ENCODE measurements around the gene SLC2A9.
"Not testable (repeated sequence)": the region's sequence is repeated elsewhere in the genome, so short reads cannot be mapped to it uniquely, and the experiment has no call there.

Gene SLC2A9

DNA sequence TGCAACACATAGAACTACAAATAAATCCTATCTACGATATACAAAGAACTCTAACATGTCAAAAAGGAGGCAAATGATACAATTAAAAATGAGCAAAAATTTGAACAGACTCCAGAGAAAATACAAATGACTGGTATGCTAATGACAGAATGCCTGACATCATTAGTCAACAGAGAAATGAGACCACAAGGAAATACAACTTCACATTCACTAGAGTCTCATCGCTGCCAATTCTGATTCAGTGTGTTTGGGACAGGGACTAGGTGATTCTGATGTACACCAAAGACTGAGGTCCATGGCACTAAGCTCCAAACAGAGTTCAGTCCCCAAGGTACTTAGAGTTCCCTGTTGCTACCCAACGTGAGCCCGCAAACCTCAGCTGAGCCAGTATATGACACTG, 23.4 kb downstream of the SLC2A9 start:
- DNase-seq (ENCODE audit: low read depth in 3 of 3, low spot score in 1 of 3) = no peak

DNA sequence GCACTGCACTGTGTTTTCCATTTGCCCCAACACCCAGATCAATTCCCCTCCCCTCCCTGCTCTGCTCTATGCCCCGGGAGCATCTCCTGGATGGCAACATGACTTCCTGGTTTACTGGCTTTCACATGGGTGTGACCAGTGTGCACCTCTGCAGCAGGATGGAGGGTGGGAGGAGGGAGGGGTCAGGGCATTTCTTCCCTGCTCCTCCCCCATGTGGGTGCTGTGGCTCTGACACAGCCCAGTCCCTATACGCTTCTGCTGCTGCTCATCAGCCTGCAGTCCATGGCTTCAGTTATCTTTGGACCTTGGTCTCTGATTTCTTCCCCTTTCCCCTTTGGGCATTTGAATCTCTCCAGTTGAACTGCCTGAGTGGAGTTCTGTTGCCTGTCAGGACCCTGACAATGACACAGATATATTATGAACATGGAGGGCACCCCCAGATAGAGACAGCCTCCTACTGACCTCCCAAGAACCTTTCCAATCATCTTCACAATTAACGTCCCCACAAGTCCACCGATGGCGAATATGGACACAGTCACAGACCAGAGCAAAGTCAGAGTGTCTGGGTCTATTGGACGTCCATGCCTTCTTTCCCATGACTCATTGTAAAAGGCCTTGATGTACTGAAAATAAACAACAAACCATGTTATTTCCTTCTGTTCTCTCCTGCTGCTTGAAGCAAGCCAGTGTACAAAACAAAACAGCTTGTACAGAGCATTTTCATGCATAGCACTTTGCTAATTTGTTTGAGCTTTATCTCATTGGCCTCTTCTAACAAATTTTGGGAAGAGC, 24.8 kb downstream of the SLC2A9 start:
- DNase-seq (ENCODE audit: low read depth in 3 of 3, low spot score in 1 of 3) = no peak

DNA sequence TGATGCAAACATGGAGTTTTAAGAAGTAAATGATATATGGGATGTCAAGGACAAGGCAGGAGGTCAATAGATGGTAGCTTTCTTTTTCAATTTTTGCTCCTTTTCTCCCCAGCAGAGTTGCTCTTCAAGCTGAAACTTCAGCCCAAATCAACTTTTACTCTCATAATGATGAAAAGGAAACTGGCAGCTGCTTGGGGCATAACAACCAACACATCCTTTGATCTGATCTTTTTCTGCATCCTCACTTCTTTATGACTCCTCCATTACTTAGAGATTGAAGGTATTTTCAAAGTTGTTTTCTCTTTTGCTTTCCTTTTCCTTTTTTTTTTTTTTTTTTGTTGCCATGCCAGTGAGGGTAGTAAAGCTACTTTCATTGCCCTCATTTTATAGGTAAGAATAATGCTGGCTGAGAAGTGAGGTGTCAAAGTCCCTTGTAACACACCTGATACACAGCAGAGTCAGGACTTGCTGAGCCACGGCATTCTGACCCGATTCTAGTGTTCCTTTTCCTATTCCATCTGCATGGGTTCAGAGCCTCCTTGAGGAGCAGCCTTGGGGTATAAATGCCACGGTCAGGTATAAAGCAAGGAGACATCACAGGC, 26.9 kb downstream of the SLC2A9 start:
- no peak for DNase-seq (ENCODE audit: low read depth in 3 of 3, low spot score in 1 of 3)

DNA sequence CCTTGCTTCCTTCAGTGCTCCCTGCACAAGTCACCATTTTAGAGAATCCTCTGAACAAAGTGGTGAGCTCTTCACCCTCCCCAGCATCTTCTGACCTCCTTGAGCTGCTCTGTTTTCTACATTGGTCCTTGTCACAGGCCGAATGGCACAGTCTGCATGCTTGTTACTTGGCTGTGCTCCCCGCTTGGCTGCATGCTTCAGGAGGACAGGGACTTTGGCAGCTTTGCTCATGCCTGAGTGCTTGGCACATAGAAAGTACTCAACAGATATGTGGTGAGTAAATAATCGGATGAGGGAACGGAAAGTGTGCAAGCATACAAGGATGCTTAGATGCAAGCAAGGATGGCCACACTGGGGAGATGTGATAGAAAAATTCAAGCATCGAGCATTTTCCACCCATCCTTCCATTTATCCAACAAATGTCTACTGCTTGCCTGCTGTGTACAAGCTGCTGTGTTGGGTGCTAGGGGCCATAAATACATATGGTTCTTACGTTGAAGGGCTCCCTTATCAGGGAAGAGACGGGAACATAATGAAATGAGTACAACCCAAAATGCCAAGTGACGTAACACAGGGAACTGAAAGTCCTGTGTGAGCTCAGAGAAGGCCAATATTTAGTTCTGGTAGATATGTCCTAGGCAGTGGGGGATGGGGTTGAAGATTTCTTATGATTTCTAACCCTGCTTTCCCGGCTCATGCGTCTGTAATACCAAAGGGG, 31.2 kb downstream of the SLC2A9 start:
- no peak for DNase-seq (ENCODE audit: low read depth in 3 of 3, low spot score in 1 of 3)

DNA sequence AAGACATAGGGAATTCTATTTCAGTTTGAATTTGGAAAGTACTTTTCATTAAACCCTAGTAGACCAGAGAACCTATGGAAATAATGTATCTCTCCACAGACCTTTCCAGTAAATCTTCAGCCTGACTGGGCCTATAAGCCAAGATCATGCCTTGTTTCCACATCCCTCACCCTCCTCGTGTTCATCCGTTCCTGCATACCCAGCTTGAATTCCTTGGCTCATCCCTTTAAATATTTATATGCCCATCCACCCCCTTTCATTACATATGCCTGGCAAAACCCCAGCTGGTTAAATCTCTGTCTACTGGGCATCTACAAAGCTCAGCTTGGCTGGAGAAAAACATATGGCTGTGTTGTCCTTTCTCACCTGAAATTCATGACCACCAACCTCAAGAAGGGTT, 32.4 kb downstream of the SLC2A9 start:
- DNase-seq (ENCODE audit: low read depth in 3 of 3, low spot score in 1 of 3) = no peak

DNA sequence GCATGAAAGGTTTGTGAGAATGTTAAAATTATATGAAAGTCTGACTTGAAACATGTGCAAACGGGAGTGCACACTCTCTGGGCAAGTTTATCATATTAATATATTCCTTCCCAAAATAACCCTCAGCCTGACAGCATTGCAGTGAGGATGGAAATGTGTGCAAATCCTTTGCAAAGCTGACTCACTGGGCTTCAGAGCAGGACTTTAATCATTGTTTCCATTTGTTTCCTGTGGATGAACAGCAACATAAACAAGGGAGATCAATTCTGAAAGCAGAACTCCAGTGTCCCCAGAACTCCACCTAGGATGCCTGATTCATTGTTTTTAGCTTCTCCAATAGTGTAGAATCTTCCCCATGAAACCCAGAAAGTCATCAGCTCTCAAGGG, 32.9 kb downstream of the SLC2A9 start:
- DNase-seq (ENCODE audit: low read depth in 3 of 3, low spot score in 1 of 3) = no peak

DNA sequence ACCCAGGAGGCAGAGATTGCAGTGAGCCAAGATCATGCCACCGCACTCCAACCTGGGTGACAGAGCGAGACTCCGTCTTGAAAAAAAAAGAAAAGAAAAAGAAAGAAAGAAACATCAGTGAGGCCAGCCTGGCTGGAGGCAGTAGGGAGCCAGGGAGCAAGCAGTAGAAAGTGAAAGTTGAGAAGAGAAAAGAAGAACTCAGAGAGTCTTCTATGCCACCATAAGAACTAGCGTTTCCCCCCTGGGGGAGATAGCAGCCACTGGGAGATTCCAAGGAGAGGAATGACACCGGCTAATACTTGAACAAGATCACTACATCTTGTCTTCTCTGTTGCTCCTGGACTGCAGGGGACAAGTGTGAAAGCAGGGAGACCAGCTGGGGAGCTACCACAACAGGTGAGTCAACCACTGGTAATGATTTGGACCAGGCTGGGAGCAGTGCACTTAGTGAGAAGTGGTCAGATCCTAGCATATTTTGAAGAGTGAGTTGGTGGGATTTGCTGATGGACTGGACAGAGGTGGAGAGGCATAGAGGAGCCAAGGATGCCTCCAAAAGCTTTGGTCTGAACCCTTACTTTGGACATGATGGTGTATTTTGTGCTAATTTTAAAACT, 33.4 kb downstream of the SLC2A9 start:
- DNase-seq (ENCODE audit: low read depth in 3 of 3, low spot score in 1 of 3) = no peak

DNA sequence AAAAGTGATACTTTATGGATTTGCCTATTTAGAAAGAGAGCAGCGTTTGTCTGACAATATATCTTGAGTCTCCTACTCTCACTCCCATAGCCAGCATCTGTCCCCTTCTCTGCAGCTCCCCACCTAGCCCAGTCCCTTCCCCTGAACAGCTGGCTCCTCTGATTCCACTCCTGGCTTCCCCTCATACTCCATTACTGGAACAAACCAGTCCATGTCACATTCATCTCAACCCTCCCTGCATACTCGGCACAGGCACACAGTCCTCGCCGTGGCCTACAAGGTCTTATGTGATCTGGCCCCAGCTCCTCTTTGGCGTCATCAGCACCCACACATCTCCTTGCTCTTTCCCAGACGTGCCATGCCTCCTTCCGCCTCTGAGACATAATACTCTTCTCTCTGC, 36.7 kb downstream of the SLC2A9 start:
- no peak for DNase-seq (ENCODE audit: low read depth in 3 of 3, low spot score in 1 of 3)

DNA sequence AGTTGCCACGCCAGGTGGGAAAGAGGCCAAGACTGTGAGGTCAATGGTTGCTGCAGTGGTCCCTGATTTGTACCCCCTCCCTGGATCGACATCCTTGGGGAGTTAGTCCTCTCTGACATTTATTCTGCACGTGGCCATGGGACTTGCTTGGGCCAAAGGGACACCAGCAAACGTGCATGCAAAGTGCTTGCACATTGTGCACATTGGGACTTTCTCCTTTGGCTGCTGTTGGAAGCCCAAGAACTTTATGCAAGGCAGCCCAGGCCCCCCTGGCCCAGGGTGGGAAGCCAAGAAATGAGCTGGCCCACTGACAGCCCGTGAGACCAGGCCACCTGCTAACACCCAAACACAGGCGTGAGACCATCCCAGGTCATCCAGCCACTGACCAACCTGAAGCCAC, 38.1 kb downstream of the SLC2A9 start:
- DNase-seq (ENCODE audit: low read depth in 3 of 3, low spot score in 1 of 3) = no peak

DNA sequence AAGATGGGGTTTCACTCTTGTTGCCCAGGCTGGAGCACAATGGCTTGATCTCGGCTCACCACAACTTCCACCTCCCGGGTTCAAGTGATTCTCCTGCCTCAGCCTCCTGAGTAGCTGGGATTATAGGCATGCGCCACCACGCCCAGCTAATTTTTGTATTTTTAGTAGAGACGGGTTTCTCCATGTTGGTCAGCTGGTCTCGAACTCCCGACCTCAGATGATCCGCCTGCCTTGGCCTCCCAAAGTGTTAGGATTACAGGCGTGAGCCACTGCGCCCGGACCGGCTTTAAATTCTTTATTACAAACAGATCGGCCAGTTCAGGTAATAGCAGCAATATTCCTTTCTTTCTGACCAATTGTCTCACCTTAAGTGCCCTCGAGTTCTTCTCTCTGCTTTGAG, 39.4 kb downstream of the SLC2A9 start:
- DNase-seq (ENCODE audit: low read depth in 3 of 3, low spot score in 1 of 3) = not testable (repeated sequence)

DNA sequence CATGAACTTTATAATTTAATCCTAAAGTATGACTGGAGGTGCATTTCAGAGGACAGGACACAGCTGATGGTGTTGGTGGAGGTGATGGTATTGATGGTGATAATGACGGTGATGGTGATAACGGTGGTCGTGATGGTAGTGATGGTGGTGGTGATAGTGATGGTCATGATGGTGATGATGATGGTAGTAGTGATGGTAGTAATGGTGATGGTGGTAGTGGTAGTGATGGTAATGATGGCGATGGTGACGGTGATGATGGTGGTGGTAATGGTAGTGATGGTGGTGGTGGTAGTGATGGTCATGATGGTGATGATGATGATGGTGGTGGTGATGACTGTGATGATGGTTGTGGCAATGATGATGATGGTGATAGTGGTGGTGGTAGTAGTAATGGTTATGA, 40.4 kb downstream of the SLC2A9 start:
- no peak for DNase-seq (ENCODE audit: low read depth in 3 of 3, low spot score in 1 of 3)

DNA sequence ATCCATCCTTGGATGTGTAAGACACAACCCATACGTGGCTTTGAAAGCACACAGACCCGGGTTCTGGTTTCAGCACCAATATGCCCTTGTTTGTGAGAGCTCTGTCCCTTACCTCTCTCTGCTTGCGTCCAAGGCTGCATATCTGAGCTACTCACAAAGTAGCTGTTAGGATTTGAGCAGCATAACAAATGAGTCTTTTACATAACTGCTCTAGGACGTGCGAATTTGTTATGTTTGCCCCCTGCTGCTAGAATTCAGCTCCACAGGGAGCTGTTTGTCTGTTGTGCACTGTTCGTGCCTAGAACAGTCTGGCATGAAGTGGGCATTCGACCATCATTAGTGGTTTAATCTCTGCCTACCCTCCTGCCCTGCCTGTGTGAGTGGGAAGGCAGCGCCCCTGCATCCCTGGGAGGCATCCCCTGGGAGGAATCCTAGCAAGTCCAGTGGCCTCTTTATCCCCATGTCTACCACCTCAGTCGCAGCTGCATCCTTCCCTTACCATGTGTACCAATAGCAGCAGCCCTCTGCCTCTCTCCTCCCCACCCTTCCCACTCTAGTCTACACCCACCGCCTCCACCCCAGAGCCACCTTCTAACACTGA, 42.1 kb downstream of the SLC2A9 start:
- no peak for DNase-seq (ENCODE audit: low read depth in 3 of 3, low spot score in 1 of 3)

DNA sequence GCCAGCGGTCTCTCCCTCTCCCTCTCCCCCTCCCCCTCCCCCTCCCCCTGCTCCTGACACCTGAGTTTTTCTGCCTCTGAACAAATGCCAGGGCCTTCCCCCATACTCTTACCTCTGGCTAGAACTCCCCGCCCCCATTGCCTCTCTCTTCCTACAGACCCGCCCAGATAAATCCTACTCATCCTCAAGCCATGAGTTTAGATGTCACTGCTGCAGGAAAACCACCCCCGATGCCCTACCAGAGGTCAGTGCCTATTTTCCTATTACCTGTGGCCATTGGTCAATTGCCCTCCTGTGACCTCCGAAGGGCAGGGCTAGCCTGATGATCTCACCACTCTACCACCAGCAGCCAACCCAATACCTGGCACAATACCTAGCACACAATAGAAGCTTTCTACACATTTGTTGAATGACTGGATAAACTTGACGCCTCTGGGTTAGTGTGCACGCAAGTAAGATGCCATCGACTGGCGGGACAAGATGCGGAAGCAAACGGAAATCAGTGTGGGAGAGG, 43.7 kb downstream of the SLC2A9 start:
- DNase-seq (ENCODE audit: low read depth in 3 of 3, low spot score in 1 of 3) = no peak

DNA sequence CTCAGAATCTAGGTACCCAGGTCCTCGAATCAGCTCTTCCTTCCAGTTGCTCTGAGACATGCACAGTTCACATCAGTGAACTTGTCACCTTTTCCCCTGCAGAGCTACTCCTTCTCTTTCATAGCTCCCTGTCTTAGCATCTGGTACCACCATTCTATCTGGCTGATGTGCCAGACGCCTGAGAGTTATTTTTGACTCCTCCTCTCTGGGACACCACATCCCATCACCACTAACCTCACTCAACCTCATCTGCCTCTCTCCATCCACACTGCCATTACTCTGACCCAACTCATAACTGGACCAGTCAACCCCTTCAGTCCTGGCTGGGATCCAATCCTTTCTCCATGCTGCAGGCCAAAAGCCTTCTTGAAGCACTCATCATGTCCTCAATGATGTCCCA, 44.5 kb downstream of the SLC2A9 start:
- DNase-seq (ENCODE audit: low read depth in 3 of 3, low spot score in 1 of 3) = no peak

DNA sequence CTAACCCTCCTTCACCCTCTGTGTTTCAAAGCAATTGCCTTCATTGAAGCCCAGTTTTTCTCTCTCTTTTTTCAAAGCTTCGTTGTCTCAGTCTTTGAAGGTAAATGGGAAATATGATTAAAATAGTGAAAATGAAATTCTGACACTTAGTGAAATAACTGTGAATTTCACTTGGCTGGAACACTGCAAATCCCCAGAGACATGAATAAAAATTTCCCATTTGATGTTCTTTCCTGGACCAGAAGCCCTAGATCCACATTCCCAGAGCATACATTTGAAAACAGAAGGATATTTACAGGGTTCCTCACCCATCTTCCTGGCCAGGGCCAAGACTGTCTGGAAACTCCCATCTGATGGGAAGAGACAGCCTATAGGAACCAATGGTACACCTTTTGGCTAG, 45.0 kb downstream of the SLC2A9 start:
- DNase-seq (ENCODE audit: low read depth in 3 of 3, low spot score in 1 of 3) = no peak

DNA sequence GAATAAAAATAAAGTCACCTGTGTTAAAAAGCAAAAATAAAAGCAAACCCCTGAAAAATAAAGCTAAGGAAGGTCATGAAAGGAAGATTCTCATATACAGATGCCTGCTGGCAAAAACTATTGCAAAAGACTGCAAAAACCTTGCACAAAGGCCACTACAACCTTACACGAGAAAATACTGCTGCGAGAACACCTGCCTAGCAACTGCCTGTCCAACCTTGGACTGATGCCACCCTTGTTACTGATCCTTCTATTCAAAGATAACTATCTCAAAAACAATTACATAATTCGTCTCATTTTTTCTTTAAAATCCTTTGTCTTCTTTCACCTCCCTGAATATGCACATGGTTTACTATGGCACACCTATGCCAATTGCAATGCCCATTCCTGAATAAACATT, 49.6 kb downstream of the SLC2A9 start:
- DNase-seq (ENCODE audit: low read depth in 3 of 3, low spot score in 1 of 3) = no peak

DNA sequence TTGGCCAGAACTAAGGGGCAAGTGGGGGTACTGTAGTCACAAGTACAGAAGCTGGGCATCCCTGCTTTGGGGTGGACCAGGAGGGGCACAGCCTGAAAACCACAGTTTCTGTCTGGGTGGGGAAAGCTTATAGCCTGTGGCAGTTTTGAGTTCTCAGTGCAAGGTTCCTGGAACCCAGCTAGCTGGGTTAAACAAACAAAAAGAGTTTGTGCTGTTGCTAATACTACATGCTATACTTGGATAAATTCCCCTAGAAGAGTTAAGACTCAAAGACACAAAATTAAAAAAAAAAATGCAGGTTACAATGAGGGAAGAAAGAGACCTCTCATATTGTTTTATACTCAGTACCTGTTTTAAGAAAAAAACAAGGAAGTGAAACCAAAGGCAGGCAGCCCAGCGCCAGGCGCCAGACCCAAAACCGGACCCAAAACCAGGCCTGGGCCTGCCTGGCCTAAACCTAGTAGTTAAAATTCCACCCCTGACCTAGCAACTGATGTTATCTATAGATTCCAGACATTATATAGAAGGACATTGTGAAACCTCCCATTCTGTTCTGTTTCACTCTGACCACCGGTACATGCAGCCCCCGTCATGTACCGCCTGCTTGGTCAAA, 50.8 kb downstream of the SLC2A9 start:
- DNase-seq (ENCODE audit: low read depth in 3 of 3, low spot score in 1 of 3) = no peak

DNA sequence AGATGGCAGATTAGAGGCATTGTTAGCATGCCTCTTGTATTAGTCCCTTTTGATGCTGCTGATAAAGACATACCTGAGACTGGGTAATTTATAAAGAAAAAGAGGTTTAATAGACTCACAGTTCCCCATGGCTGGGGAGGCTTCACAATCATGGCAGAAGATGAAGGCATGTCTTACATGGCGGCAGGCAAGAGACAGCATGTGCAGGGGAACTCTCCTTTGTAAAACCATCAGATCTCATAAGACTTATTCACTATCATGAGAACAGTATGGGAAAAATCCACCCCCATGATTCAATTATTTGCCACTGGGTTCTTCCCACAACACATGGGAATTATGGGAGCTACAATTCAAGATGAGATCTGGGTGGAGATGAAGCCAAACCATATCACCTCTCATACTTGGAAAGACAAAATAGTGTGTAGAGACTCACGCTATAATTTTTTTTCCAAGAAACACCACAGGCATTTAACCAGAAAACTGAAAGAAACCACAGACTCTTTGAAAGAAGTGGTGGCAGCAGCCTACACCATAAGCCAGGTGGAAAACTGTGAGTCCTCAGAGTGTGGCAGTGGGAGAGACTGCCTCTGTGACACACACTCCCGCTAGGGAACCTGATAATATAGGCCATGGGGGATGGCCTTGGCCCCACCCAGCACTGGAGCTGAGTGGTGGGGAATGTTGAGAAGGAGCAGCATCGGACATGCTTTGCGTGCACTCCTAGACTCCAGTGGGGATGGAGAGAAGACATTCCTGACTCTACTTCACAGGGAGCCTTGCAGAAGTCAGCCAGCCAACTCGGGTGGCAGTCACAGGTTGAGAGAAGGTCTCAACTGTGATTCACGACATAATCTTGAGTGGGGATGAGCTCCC, 51.5 kb downstream of the SLC2A9 start:
- DNase-seq (ENCODE audit: low read depth in 3 of 3, low spot score in 1 of 3) = no peak

DNA sequence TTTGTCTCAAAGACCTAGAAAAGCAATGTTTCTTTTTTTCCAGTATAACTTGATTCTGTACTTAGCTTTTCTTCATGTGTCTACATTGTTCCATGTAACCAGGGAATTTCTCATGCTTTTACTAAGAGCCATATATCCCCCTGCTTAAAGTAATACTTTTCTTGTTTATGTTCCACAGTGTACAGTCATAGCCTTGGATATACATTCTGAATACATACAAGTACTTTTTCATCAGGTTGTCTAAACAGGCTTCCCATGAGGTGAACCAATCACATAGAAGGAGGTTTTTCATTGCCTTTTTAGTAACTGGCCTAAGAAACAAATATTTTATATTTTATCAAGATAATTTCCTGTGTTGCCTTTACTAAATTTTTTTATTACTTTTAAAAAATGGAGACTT, 52.8 kb downstream of the SLC2A9 start:
- DNase-seq (ENCODE audit: low read depth in 3 of 3, low spot score in 1 of 3) = no peak

DNA sequence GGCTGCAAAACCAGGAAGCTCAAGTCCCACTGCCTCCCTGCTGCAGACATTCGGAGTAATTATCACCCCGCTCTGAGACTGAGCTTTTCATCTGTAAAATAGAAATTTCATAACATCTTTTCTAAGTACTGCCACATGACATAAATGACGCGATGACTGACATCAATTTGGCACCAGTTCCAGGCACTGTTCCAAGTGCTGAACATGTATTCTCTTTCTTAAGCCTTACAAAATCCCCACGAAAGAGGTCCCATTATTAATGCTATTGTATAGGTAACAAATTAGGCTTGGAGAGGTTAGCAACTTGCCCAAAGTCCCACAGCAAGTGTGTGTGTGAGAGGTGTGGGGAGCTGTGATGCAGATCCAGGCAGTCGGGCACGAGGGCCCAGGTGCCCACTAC, 56.4 kb downstream of the SLC2A9 start:
- no peak for DNase-seq (ENCODE audit: low read depth in 3 of 3, low spot score in 1 of 3)

Data from stimulated activated CD4-positive, alpha-beta T cell treated with anti-CD3 and anti-CD28 coated beads, TNF-alpha, amount 100 ng/mL, for 1 hour (primary cell).